T-helper 1 cell treated with Interleukin-12 subunit alpha and Interleukin-12 subunit beta and Interleukin-4 antibody, amounts not matched to agents 30 ng/mL and 1 ng/mL, for 36 hours (primary cell): ENCODE results near the gene MAST4. TPM values are rescaled to one million over a fixed set of nuclear protein-coding genes. Genes with fewer than 3 reads are reported as not detected.

ENCODE experiments used
- intact Hi-C: fragments of 100-400 bp; cut with micrococcal nuclease; formaldehyde crosslinking; loops from one replicate; pipeline ENCODE4 v1.15.1; 2024
- total RNA-seq: library from RNA; stranded (reverse); gene quantifications from 2 replicates; pipeline ENCODE4 v1.2.3, GENCODE V29; 2022

Gene MAST4
- total RNA-seq, 1 donor from 2014 or later = 65.8 TPM

DNA sequence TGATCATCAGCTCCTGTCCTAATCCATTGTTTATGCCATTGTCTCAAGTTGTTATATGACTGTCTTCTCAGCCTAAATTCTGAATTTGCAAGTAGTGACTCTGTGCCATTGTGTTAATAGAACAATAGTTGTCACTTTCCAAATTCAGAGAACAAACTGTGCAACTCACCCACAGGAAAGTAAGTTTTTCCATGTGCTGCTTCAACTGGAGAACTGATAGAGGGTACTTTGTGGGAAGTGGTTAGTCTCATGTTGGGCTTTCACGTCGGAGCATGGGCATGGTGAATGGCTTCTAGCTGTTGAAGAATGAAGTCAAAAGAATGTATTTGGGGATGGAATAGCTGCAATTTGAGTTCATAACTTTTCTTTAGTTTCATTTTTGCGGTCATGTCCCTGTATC is 454.4 kb downstream of the MAST4 start:
- intact Hi-C loops = no loop called here

DNA sequence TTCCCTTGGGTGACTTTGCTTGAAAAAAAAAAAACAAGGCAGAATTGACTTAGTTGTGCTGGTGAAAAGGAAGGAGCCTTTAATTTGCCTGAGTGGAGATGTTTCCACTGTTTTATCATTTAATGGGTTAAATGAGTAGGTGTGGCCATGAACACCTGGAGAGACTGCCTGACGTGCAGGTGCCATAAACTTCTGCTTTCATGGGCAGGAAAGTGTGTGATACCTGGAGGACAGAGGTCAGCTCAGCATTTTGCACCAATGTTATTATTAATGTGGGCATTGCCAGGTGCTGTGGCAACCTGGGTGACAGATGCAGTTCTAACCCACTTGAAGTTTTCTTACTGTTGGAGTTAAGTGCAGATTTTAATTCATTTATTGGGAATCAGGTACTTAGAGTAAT is 455.0 kb downstream of the MAST4 start:
- intact Hi-C loops = no loop called here

DNA sequence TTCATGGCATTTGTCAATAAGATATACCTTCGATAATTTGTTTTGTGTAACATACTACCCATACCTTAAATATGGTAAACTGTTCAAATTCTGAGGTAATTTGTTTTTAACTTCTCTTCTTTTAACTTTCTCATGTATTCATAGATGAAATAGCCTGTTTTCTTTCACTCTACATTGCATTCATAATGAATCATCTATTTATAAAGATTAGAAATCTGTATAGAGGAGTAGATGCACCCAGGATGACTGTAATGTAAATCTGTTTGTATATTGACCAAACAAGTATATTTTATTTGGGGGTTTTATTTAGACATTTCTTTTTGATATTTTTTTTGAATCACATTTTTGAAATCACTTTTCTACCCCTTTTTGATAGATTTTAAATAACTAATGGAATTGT is 455.8 kb downstream of the MAST4 start:
- intact Hi-C loops = no loop called here

DNA sequence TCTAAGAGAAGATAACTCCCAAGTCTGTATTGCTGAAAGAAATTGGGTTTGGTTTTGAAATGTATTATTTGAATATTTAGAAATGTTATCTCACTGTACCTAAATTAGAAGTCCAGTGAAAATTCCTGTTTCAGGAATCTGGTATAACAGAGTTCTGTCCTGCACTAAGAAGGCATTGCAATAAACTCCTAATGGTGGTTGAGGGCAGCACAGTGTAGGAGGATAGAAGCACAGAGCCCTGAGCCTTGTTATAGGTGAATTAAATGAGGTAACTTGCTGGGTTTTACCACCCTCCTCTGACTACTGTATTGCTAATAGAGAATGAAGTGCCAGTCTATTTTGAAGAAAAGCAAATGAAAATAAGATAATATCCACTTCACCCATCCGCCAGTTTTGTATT is 457.0 kb downstream of the MAST4 start:
- intact Hi-C loops = no loop called here

DNA sequence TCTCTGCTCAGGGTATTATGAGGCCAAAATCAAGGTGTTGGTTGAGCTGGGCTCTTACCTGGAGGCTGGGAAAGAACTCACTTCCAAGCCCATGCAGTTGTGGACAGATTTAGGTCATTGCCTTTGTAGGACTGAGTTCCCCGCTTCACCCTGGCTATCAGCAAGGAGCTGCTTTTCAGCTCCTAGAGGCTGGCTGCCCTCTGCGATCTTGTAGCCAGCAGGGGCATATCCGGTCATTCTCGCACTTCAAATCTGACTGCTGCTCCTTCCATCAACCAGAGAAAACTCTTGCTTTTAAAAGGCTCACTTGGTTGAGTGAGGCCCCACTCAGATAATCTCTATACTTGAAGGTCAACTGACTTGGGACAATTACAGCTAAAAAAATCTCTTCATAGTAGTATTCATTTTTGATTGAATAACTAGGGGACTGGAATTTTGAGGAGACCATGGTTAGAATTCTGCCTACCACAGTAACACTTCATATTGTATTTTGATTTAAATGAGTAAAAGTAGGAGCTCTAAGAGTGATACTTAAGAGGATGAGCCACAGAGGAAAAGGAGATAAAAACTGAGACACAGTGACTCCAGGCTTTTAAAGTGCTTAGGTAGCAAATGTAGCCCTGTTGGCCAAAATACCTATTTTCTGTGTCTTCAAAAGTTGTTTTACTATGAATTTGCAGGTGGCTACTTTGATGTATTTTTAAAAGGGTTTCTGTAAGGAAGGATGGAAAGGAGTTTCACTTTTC is 463.0 kb downstream of the MAST4 start:
- intact Hi-C loops = no loop called here

DNA sequence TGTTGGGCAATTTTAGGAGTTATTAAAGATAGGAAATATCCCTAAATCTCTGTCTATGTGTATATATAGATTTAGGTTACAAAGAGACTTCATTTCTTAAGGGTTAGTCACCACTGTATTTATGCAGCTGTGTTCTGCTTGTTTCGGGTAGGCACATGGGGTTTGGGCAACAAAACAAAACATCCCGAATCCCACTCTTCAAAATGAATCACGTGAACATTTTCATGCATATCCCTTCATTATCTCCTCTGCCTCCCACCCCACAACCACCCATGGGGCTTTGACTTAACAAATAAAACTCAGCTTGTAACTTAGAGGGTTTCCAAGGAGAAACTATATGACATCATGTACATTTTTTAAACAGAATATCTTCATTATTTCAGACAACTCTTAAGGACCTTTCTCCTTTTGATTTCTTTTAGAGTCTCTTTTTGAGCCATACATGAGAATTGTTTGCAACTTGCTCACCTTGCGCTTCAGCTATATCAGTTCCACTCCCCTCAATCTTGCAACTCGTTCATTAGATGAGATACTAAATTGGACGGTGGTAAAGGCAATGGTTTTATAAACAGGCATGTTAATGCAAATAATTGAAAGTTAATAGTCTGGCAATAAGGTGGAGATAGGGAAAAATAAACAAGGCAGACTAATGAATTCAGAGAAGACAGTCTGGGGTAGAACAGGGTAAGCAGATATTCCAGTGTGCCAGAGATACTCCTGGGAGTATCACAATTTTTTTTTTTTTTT is 463.7 kb downstream of the MAST4 start:
- intact Hi-C loops = loop anchor here (2.0 kb wide), 1 partner anchor 15 kb away; no protein-coding TSS in a partner anchor

DNA sequence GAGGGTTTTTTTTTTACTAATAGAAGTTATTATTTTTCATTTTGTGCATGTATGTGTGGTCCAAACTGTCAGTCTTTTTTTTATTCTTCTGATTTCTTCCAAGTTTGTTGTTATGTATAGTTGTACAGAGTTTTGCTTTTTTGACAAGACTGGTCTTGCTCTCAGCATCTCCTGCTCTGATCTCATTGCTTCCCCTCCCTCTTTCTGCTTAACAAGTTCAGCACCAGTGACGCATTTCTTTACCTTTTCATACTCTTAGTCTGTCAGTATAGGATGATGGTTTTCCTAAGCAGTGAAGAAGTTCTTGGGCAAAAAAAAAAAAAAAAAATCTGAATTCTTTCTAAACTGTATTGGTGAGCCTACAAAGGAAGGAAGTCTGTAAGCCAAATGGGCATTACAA is 465.3 kb downstream of the MAST4 start:
- intact Hi-C loops = loop anchor here (2.0 kb wide), 1 partner anchor 17 kb away; no protein-coding TSS in a partner anchor

DNA sequence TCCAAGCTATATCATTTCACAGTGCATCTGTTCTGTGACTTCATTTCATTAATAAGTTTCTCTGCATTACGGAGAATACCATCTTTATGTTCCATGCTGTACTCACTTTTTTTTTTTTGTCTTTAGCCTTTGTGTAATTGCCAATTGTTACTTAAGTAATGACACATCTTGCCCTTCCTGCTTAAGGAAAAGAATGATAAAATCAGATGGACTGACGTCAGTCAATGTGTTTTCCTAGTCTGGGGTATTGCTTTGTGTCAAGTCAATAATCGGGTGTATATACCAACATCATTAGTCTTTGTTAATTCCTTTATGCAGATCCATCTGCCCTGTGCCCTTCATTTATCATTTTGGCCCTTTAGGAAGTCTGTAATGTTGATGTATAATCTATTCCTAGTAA is 466.9 kb downstream of the MAST4 start:
- intact Hi-C loops = no loop called here

DNA sequence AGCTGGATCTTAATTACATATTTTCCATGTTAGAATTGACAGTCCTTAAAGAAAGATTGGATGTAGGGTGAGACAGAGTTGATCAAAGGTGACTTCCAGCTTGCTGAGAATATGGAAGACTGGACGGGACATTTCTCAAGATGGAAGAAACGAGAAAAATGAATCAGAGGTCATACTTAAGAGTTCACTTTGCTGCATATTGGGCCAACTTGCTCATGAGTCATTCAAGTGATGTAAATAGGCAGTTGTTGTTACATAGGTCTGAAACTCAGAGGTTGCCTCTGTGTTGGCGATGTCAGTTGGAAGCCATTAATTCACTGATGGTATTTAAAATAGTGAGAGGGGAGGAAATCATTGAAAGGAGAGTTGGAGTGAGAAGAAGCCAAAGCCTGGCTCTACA is 467.6 kb downstream of the MAST4 start:
- intact Hi-C loops = no loop called here

DNA sequence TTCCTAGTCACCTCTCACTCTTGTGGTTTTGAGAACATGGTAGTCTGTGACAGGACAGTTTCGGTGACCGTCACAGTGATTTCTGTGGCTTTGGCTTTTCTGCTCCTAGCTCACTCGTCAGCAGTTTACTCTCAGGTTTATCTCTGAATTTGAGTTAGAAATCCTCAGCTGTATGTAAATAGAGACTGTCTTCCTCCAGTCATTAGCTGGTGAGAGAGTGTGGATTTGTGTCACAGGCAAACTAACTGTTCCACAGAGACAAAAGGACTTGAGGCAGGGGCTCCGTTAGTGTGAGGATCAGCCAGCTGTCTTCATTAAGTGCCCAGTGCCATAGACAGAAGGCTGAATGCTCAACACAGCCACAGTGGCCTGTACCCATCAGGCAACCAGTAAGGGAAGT is 469.0 kb downstream of the MAST4 start:
- intact Hi-C loops = no loop called here

DNA sequence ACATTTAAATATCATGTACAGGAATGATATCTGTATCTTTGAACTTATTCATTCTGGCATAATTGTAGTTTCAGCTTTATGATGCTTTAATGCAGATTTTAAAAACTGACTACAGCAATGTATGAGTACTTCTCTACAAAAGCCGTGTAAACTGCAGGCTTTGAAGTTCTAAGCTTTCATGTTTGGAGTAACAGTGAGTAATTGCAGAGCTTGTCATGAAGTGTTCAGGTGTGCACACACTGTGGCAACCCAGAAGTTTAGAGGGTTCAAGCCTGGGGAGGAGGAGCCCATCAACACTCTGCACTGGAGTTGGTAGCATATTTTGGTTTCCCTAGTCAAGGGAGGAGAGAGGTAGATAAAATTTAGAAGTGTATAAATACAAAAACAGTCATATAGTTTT is 469.5 kb downstream of the MAST4 start:
- intact Hi-C loops = no loop called here

DNA sequence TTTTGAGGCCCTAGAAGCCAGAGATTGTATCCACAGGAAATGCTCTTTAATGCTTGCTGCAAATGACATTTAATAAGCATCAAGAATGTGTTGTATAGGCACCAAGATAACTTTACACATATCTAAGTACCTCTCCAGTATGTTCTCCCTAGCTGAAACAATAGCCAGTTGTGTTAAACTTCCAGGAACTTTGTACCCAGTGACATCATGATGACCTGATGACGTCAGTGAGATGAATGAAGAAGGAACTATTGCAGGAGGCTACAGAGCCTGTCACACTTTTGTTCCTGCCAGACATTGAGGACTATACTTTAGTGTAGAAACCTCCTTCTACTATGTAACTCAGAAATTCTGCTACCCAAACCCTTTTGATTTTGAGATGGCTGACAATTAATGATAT is 470.6 kb downstream of the MAST4 start:
- intact Hi-C loops = no loop called here

DNA sequence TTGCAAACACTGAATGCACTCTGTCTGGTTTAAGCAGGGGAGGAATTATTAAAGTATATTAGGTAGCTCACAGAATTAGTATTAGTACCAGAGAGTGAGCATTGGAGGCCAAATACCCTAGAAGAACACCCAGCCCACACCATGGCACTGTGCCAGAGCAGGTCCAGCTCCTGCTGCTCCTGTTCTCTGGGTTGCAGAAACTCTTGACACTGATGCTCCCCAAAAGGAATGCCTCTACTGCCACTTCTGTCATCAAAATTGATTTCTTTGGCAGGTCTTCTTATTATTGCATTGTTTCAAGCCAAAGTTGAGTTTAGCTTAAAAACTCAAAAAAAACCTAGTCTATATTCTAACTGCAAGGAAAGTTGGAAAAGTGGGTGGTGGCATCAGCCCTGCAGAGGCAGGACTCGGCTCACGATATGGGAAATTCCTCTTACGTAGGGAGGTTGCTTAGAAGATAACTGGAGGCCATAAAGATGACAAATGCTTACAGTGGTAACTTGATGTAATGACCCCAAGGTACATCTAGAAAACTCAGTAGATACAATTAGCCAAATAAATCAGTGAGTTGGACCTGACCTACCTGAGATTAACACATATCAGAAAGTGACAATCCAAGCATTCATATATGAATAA is 477.0 kb downstream of the MAST4 start:
- intact Hi-C loops = no loop called here

DNA sequence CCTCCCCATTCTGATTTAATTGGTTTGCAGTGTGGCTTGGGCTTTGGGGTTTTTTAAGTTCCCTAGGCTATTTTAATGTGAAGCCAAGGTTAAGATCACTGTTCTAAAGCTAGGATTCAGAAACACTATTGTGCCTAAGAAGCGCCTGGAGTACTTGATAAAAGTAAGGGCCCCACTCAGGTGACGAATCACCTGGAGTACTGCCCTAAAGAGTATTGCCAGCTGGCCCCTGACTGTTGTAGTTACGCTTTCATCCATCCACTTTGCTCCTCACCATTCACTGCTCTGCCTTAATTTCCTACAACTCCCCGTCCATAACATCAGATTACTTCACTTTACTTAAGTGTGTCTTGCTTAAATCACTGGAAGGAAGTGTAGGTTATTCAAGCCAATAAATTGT is 481.1 kb downstream of the MAST4 start:
- intact Hi-C loops = no loop called here

DNA sequence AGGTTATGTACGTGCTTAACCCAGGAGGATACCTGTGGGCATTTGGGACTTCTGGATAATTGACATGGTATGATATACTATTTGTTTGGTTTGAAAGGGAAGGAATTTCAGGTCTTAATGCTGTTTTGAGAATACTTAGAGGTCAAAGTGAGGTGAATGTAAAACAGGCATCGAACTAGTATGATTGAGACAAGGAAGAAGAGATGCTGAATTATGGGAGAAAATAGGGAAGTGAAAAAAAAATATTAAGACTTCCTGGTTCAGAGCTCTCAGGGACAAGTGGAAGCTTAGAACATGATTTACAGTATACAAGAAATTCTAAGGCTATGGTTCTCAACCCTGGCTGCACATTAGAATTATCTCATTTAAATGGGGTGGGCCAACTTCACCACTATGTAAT is 485.1 kb downstream of the MAST4 start:
- intact Hi-C loops = no loop called here

DNA sequence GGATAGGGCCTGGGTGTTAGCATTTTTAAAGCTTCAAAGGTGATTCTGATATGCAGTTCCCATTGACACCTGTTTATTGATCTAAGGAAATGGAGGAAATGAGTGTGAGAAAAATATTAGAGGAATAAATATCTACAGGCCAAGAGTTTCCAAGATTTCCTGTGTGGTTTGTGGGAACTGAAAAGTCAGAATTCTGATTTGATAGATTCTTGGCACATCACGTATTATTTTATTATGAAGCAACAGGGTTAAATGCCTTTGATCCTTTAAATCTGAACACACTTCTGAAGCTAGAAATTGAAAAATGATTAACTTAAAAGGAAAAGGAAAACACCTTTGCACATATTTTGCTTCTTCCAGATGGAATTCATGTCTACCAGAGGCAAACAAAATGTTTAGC is 486.7 kb downstream of the MAST4 start:
- intact Hi-C loops = no loop called here

DNA sequence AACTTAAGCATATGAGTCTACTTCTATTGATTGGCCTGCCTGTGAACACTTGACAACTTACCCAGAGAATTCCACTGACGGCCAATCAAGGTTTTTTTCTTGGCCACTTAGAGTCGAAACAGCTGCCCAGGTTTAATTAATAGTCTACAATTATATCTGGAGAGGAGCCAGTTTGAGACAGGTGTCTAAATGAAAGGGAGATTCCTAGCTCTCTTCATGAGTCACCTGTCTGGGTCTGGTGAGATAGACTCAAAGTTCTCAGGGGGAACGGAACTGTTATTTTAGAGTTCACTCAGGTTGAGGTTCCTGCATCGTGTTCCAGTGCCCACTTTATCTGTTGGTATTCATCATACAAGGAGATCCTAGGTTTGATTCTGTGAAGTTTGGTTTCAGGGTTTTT is 489.4 kb downstream of the MAST4 start:
- intact Hi-C loops = no loop called here

DNA sequence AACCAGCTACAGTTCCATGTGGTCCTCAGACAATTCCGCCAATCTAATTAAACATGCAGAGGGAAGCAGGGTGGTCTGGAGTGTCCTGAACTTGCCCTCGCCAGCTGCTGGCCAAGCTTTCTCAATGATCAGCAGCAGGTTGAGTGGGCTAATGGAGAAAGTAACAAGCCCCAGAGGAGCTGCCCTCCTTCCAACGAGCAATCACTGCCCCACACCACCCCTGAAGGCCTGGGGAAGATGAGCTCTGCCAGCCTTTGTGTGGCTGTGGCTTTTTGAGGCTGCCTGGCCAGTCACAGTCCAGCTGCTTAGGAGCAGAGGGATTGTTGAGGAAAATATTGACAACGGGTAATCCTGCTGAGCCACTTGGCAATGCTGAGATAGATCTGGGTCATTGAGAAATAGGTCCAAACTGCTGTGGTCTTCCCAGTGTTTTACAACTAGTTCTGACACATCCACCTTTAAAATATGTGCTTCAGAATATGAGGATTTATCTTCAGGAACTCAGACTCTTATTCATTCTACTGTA is 493.1 kb downstream of the MAST4 start:
- intact Hi-C loops = no loop called here

DNA sequence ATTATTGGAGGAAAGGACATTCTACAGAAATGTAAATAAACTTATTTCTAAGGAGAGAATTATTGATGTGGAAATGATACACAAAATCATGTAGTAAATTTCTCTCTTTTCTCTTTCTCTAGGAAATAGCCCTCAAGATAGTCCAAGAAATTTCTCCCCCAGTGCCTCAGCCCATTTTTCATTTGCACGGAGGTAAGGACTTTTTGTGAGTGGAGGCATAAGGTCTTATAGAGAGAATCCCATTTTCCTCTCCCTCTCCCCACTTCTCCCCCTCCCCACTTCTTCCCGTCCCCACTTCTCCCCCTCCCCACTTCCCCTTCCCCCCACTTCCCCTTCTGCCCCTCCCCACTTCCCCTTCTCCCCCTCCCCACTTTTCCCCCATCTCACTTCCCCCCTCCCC is 493.8 kb downstream of the MAST4 start:
- intact Hi-C loops = no loop called here

DNA sequence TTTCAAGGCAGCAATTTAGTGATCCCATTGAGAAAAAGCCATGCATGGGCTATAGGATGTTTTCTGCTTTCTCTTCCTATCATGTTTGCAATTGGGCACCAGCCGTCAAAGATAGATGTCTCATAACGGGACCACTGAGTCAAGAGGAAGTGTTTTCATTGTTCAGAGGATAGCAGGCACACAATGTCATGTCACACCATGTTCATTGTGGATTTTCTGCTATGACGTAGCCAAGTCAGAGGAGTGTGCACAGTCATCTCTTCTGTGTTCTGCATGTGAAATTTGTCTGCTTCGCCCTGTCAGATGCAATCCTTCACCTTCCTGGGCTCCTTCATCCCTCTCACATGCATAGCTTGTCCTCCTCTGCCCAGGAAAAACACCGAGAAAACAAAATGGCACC is 494.4 kb downstream of the MAST4 start:
- intact Hi-C loops = no loop called here

DNA sequence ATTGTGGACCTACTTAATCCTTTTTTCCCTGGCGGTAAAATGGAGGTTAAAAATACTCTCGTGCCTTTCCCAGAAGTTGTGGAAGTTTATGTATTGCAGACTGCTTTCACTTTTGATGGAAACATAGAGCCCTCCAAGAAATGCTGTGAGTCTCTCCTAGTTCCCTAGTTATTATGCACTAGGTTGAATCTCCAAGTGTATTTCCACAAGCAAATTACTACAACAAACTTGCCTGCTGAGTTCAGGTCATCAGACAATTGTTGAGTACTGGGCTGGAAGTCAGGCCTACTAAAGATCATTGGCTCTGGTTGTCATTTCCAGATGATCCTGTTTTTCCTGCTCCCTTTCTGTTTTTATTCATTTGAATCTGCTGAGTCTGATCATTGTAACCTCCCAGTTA is 496.3 kb downstream of the MAST4 start:
- intact Hi-C loops = no loop called here

DNA sequence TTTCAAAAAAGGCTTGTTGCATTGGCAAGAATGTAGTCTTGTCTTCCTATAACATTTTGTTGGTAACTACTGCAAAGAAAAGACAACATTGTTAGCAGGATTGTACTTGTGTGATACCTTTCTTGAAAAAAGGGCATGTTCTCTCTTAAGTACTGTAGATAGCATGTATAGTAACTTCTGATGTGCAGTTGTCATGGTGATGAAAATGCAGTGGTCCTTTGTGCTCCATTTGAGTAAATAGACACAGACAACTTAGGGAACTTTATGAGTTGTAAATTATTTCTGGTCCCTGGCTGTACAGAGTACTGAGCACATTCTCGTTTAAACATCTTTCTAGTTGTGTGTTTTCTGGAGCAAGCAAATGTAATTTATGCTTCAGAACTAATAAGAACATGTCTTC is 497.1 kb downstream of the MAST4 start:
- intact Hi-C loops = no loop called here
